Upper lobe of left lung (tissue), 4 donors: ENCODE results near the gene TCF12.

Source experiments
- CTCF ChIP-seq, 6 experiments: fragments of 450-650 bp in 4 of 6; fragments of 200-600 bp in 2 of 6; sonication (generic) in 2 of 6; IDR thresholded peaks; one replicate each; pipeline ENCODE4 v1.5.1; 2016 to 2019; ENCODE audit warnings: antibody characterized with exemption in 6 of 6
- EP300 ChIP-seq, 4 donors: sonication (generic); formaldehyde crosslinking; IDR thresholded peaks; one replicate each; pipeline ENCODE4 v1.5.1; 2017; ENCODE audit warnings: antibody characterized with exemption in 4 of 4, control low read depth in 2 of 4
- POLR2A ChIP-seq, 4 donors: fragments of 450-650 bp; IDR thresholded peaks; one replicate each; pipeline ENCODE4 v1.5.1; 2016 to 2017; ENCODE audit warnings: antibody characterized with exemption in 4 of 4, mild to moderate bottlenecking in 2 of 4

DNA sequence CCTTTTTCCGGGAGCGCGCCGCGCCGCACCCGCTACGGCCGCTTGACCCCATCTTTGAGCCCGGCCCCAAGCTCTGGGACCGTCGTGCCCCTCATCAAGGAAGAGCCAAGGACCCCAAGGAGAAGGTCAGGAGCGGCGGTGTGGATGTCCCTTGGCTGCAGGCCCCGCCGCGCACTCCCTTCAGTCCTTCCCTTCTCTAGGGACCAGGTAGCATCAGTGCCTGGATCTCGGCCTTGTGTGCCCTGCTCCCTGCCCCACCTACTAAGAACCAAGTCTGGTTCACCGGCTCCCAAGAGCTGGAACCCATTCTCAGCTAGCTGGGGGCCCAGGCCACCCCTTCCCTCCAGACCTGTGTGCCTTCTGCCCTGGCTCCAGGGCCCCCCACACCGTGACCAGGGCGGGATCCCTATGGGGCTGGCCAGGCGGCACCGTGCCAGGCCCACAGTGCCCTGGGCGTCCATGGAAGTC, 388.5 kb downstream of the TCF12 start:
- TF ChIP-seq POLR2A (IDR thresholded peaks at IDR 0.05), result no peak
- no peak for TF ChIP-seq CTCF (IDR thresholded peaks at IDR 0.05)
- no peak for TF ChIP-seq EP300 (IDR thresholded peaks at IDR 0.05)
